ENCODE results near the gene FEM1A.
A peak's percentile ranks its signal among the peaks of the same experiment; 100 is the strongest.
"Not testable (repeated sequence)": the region's sequence is repeated elsewhere in the genome, so short reads cannot be mapped to it uniquely, and the experiment has no call there.

Gene FEM1A

DNA sequence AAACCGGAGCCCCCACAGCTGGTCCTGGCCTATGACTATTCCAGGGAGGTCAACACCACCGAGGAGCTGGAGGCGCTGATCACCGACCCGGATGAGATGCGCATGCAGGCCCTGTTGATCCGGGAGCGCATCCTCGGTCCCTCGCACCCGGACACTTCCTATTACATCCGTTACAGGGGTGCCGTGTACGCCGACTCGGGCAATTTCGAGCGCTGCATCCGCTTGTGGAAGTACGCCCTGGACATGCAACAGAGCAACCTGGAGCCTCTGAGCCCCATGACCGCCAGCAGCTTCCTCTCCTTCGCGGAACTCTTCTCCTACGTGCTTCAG, 1.3 kb downstream of the FEM1A start:
- not testable (repeated sequence) for H3K27me3 ChIP-seq (ENCODE audit: control insufficient read depth in 3 of 3, insufficient read depth in 3 of 3, low read depth in 1 of 3, low read length in 3 of 3); H2AFZ ChIP-seq (ENCODE audit: low read length); H2BK12ac ChIP-seq (ENCODE audit: low read length); H3K4ac ChIP-seq (ENCODE audit: low read length); H2BK120ac ChIP-seq (ENCODE audit: low read depth, low read length); H3K9me3 ChIP-seq (replicated peaks in 1 of 2; ENCODE audit: control insufficient read depth in 2 of 2, insufficient read depth in 1 of 2, low read depth in 1 of 2, low read length in 2 of 2); H2BK15ac ChIP-seq (ENCODE audit: low read length); H3K9ac ChIP-seq (ENCODE audit: low read depth, low read length, poor library complexity); H3K18ac ChIP-seq (ENCODE audit: low read length); H3K27ac ChIP-seq (replicated peaks; ENCODE audit: low read length); H4K8ac ChIP-seq (ENCODE audit: low read depth, low read length); H3K14ac ChIP-seq (ENCODE audit: low read length); H3K23ac ChIP-seq (ENCODE audit: low read depth, low read length, poor library complexity); H4K91ac ChIP-seq (ENCODE audit: low read depth, low read length, poor library complexity); H2AK5ac ChIP-seq (ENCODE audit: low read depth, low read length); H2BK5ac ChIP-seq (ENCODE audit: low read length); DNase-seq (ENCODE audit: low spot score)
- peak overlapping the region in 1 of 2 donors; percentile 76 for H3K4me3 ChIP-seq (ENCODE audit: low read length in 2 of 2)
- no CpG with 5 or more reads among the region's 24 CpGs for WGBS, 2 donors (ENCODE audit: extremely low coverage in 2 of 2, insufficient read length in 2 of 2, insufficient replicate concordance in 1 of 2)
- H3K4me1 ChIP-seq (ENCODE audit: control insufficient read depth in 2 of 2, insufficient read depth in 1 of 2, low read depth in 1 of 2, low read length in 2 of 2): peaks cover 3 to 11% of the 10 kb centered on the region in 2 donors
- H3K4me2 ChIP-seq (ENCODE audit: insufficient read depth, low read length, poor library complexity, severe bottlenecking): peak overlapping the region; percentile 89
- H3K79me1 ChIP-seq (ENCODE audit: low read depth, low read length): peaks cover 21% of the 10 kb centered on the region
- peaks cover 23 to 50% of the 10 kb centered on the region in 2 donors for H3K36me3 ChIP-seq (replicated peaks in 1 of 2; ENCODE audit: control insufficient read depth in 2 of 2, insufficient read depth in 2 of 2, low read length in 2 of 2)

DNA sequence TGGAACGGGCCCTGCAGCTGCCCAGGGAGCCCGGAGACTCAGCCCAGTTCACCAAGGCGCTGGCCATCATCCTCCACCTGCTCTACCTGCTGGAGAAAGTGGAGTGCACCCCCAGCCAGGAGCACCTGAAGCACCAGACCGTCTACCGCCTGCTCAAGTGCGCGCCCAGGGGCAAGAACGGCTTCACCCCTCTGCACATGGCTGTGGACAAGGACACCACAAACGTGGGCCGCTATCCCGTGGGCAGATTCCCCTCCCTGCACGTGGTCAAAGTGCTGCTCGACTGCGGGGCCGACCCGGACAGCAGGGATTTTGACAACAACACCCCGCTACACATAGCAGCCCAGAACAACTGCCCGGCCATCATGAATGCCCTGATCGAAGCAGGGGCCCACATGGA, 1.7 kb downstream of the FEM1A start:
- H3K4ac ChIP-seq (ENCODE audit: low read length); H3K23ac ChIP-seq (ENCODE audit: low read depth, low read length, poor library complexity); H2BK5ac ChIP-seq (ENCODE audit: low read length); H3K27me3 ChIP-seq (ENCODE audit: control insufficient read depth in 3 of 3, insufficient read depth in 3 of 3, low read depth in 1 of 3, low read length in 3 of 3); H3K14ac ChIP-seq (ENCODE audit: low read length); H3K18ac ChIP-seq (ENCODE audit: low read length); H4K91ac ChIP-seq (ENCODE audit: low read depth, low read length, poor library complexity); DNase-seq (ENCODE audit: low spot score); H3K9ac ChIP-seq (ENCODE audit: low read depth, low read length, poor library complexity); H3K27ac ChIP-seq (replicated peaks; ENCODE audit: low read length); H4K8ac ChIP-seq (ENCODE audit: low read depth, low read length); H2AFZ ChIP-seq (ENCODE audit: low read length); H2BK15ac ChIP-seq (ENCODE audit: low read length); H2AK5ac ChIP-seq (ENCODE audit: low read depth, low read length); H2BK120ac ChIP-seq (ENCODE audit: low read depth, low read length); H3K4me2 ChIP-seq (ENCODE audit: insufficient read depth, low read length, poor library complexity, severe bottlenecking); H3K9me3 ChIP-seq (replicated peaks in 1 of 2; ENCODE audit: control insufficient read depth in 2 of 2, insufficient read depth in 1 of 2, low read depth in 1 of 2, low read length in 2 of 2); H2BK12ac ChIP-seq (ENCODE audit: low read length): not testable (repeated sequence)
- Histone ChIP-seq H3K4me1 (ENCODE audit: control insufficient read depth in 2 of 2, insufficient read depth in 1 of 2, low read depth in 1 of 2, low read length in 2 of 2) (peaks cover 3 to 11% of the 10 kb centered on the region in 2 donors), H3K36me3 (replicated peaks in 1 of 2; ENCODE audit: control insufficient read depth in 2 of 2, insufficient read depth in 2 of 2, low read length in 2 of 2) (peaks cover 23 to 50% of the 10 kb centered on the region in 2 donors), H3K79me1 (ENCODE audit: low read depth, low read length) (peaks cover 21% of the 10 kb centered on the region), H3K4me3 (ENCODE audit: low read length in 2 of 2) (peak overlapping the region in 1 of 2 donors; percentile 12)
- no CpG with 5 or more reads among the region's 19 CpGs for WGBS, 2 donors (ENCODE audit: extremely low coverage in 2 of 2, insufficient read length in 2 of 2, insufficient replicate concordance in 1 of 2)

DNA sequence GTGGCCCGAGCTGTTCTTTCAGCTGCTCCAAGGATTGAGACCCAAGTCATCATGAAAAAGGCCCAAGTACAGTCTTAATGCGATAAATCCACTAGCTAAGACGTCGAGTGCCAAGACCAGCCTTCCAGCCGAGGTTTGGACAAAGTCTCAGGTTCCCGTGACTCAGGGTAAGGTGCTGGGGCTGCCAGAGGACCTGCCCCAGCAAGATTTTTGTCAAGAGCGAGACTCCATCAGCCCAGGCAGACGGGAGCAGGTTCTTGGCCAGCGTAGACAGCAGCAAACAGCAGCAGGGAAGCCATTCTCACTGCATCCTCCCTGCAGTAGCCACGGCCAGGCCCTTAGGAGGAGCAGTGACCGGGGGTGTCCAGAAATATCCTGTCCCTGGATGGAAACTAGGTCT, 3.4 kb downstream of the FEM1A start:
- WGBS, 2 donors (ENCODE audit: extremely low coverage in 2 of 2, insufficient read length in 2 of 2, insufficient replicate concordance in 1 of 2): no CpG with 5 or more reads among the region's 11 CpGs
- H3K4me3 ChIP-seq (ENCODE audit: low read length in 2 of 2): no peak overlapping the region

DNA sequence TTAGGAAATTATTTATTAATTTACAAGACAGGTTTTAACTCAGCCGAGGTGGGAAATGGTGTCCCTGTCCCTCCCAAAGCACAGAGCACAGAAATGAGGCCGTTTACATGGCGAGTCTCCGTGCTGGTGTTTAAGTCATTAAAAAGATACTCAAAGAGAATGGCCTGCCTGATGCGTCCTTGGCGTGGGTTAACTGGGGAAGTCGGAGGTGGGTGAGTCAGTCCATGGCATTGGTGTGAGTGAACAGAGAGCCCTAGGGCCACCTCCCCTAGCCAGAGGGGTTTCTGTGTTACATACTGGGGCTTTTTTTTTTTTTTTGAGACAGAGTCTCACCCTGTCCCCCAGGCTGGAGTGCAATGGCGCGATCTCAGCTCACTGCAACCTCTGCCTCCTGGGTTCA, 3.9 kb downstream of the FEM1A start:
- peaks cover 21% of the 10 kb centered on the region for H3K79me1 ChIP-seq (ENCODE audit: low read depth, low read length)
- H3K4ac ChIP-seq (ENCODE audit: low read length): no peak overlapping the region
- H2BK15ac ChIP-seq (ENCODE audit: low read length): no peak overlapping the region
- H3K9ac ChIP-seq (ENCODE audit: low read depth, low read length, poor library complexity): no peak overlapping the region
- no peak overlapping the region for H2BK120ac ChIP-seq (ENCODE audit: low read depth, low read length)
- no CpG with 5 or more reads among the region's 9 CpGs for WGBS, 2 donors (ENCODE audit: extremely low coverage in 2 of 2, insufficient read length in 2 of 2, insufficient replicate concordance in 1 of 2)
- H4K8ac ChIP-seq (ENCODE audit: low read depth, low read length): no peak overlapping the region
- no peak overlapping the region for H3K4me2 ChIP-seq (ENCODE audit: insufficient read depth, low read length, poor library complexity, severe bottlenecking)
- H3K18ac ChIP-seq (ENCODE audit: low read length): no peak overlapping the region
- H2BK5ac ChIP-seq (ENCODE audit: low read length): no peak overlapping the region
- H3K4me3 ChIP-seq (ENCODE audit: low read length in 2 of 2): no peak overlapping the region
- no peak overlapping the region for H2AFZ ChIP-seq (ENCODE audit: low read length)
- H3K4me1 ChIP-seq (ENCODE audit: control insufficient read depth in 2 of 2, insufficient read depth in 1 of 2, low read depth in 1 of 2, low read length in 2 of 2): peaks cover 3 to 11% of the 10 kb centered on the region in 2 donors
- no peak overlapping the region for H2BK12ac ChIP-seq (ENCODE audit: low read length)
- peaks cover 0 to 2% of the 10 kb centered on the region in 2 donors for H3K9me3 ChIP-seq (replicated peaks in 1 of 2; ENCODE audit: control insufficient read depth in 2 of 2, insufficient read depth in 1 of 2, low read depth in 1 of 2, low read length in 2 of 2)
- no peak overlapping the region for H3K23ac ChIP-seq (ENCODE audit: low read depth, low read length, poor library complexity)
- H4K91ac ChIP-seq (ENCODE audit: low read depth, low read length, poor library complexity): no peak overlapping the region
- H3K36me3 ChIP-seq (replicated peaks in 1 of 2; ENCODE audit: control insufficient read depth in 2 of 2, insufficient read depth in 2 of 2, low read length in 2 of 2): peaks cover 24 to 50% of the 10 kb centered on the region in 2 donors
- DNase-seq (ENCODE audit: low spot score): no peak
- no peak overlapping the region for H2AK5ac ChIP-seq (ENCODE audit: low read depth, low read length)
- H3K14ac ChIP-seq (ENCODE audit: low read length): no peak overlapping the region
- no peak overlapping the region for H3K27ac ChIP-seq (replicated peaks; ENCODE audit: low read length)
- no peaks in the 10 kb centered on the region for H3K27me3 ChIP-seq (ENCODE audit: control insufficient read depth in 3 of 3, insufficient read depth in 3 of 3, low read depth in 1 of 3, low read length in 3 of 3)

More for the DNA sequence above, 3.4 kb downstream of the FEM1A start:
- Histone ChIP-seq H4K91ac (ENCODE audit: low read depth, low read length, poor library complexity) (no peak overlapping the region), H2BK15ac (ENCODE audit: low read length) (no peak overlapping the region), H4K8ac (ENCODE audit: low read depth, low read length) (no peak overlapping the region), H2BK120ac (ENCODE audit: low read depth, low read length) (no peak overlapping the region), H2BK5ac (ENCODE audit: low read length) (no peak overlapping the region), H3K14ac (ENCODE audit: low read length) (no peak overlapping the region), H2AFZ (ENCODE audit: low read length) (no peak overlapping the region), H2AK5ac (ENCODE audit: low read depth, low read length) (no peak overlapping the region), H3K18ac (ENCODE audit: low read length) (no peak overlapping the region), H3K4me2 (ENCODE audit: insufficient read depth, low read length, poor library complexity, severe bottlenecking) (no peak overlapping the region), H3K23ac (ENCODE audit: low read depth, low read length, poor library complexity) (no peak overlapping the region), H3K27ac (replicated peaks; ENCODE audit: low read length) (no peak overlapping the region), H3K79me1 (ENCODE audit: low read depth, low read length) (peaks cover 21% of the 10 kb centered on the region), H2BK12ac (ENCODE audit: low read length) (no peak overlapping the region), H3K36me3 (replicated peaks in 1 of 2; ENCODE audit: control insufficient read depth in 2 of 2, insufficient read depth in 2 of 2, low read length in 2 of 2) (peaks cover 24 to 50% of the 10 kb centered on the region in 2 donors), H3K9me3 (replicated peaks in 1 of 2; ENCODE audit: control insufficient read depth in 2 of 2, insufficient read depth in 1 of 2, low read depth in 1 of 2, low read length in 2 of 2) (peaks cover 0 to 2% of the 10 kb centered on the region in 2 donors), H3K9ac (ENCODE audit: low read depth, low read length, poor library complexity) (no peak overlapping the region), H3K4me1 (ENCODE audit: control insufficient read depth in 2 of 2, insufficient read depth in 1 of 2, low read depth in 1 of 2, low read length in 2 of 2) (peaks cover 3 to 11% of the 10 kb centered on the region in 2 donors), H3K4ac (ENCODE audit: low read length) (no peak overlapping the region), H3K27me3 (ENCODE audit: control insufficient read depth in 3 of 3, insufficient read depth in 3 of 3, low read depth in 1 of 3, low read length in 3 of 3) (no peaks in the 10 kb centered on the region)
- DNase-seq (ENCODE audit: low spot score): no peak
